Pulmonary artery endothelial cell (primary cell): ENCODE measurements around the gene LCN9. TPM values are rescaled to one million over a fixed set of nuclear protein-coding genes. Genes with fewer than 3 reads are reported as not detected.
"Not testable (repeated sequence)": the region's sequence is repeated elsewhere in the genome, so short reads cannot be mapped to it uniquely, and the experiment has no call there.

ENCODE experiments used
- DNase-seq: peaks from one replicate; pipeline ENCODE4 v3.0.0-alpha.2; 2011; ENCODE audit warnings: low read depth, low spot score
- total RNA-seq: library from RNA; depleted of rRNA; stranded (reverse); fragments of >200 nt; gene quantifications from 2 replicates; pipeline ENCODE4 v1.2.3, GENCODE V29; 2014

The LCN9 gene
- total RNA-seq, 1 donor from 2014 or later = not detected

DNA sequence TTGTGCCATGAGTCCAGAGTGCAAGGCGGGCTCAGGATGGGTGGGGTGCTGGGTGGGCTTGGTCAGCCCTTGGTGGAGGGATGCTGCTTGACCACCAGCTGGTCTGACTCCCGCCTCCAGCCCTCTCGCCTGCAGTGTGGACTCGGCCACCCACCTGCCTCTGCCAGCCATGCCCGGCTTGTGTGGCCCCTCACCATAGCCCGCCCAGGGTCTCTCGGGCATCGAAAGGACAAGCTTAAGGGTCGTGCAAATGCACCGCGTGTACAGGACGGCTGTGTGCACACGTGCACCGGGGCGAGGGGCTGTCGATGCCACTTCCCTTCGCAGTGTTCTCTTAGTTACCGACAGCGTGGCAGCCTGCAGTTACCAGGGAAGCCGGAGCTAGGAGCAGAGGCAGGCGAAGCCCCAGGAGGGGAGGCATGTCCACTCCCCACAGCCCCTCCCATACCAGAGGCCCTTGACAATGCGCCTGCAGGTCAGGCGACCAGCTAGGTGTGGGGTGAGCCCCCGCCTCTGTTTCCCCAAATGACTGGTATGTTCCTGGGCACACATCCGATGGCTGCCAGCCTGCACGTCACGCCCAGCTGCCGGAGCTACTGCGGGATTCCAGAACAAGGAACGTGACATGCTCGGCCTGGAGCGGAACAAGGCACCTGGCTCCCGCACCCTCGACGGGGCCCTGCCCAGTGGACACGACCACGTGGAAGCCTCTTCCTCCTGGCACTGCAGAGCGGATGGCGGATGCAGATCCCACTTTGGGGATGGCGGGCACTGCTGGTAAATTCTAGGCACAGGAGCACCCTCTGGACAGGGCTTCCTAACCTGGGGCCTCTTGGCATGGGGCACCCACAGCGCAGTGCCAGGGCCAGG, 7.8 kb downstream of the LCN9 start:
- DNase-seq = no peak

DNA sequence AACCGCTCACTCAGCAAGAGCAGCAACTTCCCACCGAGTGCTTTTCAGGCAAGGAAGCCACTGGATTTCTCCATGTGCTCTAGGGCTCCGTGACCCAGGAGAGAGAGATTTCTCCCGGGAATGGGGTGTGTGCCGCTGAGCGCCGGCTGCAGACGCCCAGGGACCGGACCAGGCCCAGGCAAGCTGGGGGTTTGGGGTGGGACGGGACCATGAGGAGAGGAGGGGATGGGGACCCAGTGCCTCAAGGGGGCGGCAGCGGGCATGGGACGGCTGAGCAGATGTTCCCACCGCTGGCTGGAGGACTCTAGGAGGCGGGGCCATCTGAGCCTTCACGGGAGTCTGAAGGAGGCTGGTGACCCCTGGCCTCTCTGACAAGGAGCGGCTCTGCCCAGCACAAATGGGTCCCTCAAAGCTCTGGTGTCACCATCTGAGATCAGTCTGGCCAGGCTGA, 8.5 kb downstream of the LCN9 start:
- no peak for DNase-seq

DNA sequence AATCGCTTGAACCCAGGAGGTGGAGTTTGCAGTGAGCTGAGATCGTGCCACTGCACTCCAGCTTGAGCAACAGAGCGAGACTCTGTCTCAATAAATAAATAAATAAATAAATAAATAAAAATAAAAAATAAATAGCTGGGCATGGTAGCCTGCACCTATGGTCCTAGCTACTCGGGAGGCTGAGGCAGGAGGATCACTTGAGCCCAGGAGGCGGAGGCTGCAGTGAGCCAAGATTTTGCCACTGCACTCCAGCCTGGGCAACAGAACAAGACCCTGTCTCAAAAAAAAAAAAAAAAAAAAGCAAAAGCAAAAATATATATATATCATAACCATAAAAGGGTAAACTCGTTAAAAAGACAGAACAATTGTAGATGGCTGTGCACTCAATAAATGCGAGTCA, 9.7 kb downstream of the LCN9 start:
- DNase-seq = not testable (repeated sequence)

DNA sequence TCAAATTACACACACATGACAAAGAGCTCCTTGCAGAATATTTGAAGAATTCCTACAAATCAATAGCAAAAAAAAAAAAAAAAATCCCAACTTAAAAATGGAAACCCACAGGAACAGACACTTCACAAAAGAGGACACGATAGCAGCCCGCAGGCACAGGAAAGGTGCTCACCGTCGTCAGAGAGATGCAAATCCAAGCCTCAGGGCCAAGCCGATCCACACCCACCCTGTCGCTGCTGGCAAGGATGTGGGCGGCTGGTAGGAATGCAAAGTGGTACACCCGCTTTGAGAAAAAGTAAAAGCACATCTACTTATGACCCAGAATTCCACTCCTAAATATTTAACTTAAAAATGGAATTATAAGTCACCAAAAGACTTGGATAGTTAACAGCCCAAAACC, 10.8 kb downstream of the LCN9 start:
- no peak for DNase-seq

DNA sequence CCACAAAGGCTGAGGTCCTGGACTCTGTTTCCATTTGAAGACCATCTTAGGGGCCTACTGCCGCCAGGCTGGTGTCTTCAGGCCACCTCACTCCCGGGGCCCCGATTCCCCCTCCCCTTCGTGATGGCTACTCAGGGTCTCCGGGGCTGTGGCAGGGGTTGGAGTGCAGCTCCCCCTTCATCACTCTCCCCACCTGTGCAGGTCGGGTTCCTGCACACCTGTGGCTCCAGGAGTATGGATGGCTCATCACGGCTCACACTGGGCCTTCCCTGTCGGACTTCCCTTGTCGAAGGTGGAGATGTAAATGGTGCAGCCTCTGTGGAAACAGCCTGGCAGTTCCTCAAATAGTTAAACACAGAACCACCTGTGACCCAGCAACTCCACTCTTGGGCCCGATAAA, 11.9 kb downstream of the LCN9 start:
- DNase-seq = no peak

DNA sequence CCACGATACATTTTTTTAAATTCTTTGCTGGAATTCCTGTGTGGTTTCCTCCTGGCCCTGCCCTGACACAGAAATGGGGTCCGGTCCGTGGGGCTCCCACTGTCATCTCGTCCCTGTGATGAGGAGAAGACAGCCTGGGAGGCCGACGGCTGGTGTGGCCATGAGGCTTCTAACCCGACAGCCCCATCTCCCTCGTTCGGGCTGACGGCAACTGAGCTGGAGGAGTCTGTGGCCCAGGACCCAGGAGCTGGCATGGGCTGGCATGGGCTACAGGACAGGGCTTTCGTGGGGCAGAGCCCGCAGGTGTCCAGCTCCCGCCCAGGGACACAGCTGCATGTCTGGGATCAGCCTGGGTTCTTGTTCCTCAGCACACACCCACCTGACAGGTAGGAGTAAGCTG, 13.8 kb downstream of the LCN9 start:
- no peak for DNase-seq

DNA sequence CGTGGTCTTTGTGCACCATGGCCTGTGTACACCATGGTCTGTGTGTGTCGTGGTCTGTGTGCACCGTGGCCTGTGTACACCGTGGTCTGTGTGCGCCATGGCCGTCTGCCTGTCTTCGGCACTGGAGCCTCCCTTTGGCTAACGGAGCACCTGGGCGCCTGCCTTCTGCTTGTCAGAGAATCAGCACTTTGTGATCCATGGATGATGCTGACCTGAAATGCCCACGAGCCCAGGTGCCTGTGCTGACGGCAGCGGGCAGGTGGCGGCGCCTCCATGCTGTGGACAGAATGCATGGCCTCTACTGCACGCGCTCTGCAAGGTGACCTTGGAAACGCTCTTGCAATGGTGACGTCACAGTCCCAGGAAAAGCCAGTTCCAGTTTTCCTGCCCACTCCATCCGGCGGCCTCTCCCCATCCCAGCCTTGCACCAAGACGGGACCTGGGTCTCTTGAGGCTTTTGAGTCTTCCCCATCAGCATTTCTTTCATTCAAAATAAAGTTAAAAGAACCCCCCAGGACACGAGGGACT, 14.6 kb downstream of the LCN9 start:
- DNase-seq = no peak

DNA sequence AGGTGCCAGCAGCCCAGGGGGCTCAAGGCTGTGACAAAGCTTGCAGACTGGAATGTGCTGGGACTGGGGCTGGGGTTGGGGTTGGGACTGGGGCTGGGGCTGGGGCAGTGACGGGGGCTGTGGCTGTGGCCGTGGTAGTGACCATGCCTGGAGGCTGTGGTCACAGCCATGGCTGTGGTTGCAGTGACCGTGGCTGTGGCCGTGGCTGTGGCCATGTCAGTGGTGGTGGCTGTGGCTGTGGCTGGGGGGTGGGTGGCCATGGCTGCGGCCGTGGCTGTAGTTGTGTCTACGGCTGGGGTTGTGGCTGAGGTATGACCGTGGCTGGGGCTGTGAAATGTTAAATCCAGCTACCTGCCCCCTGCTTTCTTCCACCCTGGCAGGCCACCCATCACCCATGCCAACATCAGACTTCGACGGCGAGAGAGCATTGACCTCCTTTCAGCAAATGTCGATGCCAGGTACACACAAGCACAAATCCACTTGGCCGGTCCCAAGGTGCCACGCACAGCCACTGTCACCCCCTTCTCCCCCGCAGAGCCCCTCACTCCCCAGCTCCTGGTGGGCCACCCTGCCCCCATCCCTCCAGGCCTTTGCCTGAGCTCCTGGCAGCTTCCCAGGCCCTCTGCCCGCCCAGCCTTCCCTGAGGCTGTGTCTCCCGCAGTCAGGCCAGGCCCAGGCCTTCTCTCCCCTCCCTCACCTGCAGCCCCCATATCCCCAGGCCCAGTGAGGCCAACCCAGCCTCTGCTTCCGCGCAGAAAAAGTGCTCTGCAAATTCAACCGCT, 15.3 kb downstream of the LCN9 start:
- no peak for DNase-seq

DNA sequence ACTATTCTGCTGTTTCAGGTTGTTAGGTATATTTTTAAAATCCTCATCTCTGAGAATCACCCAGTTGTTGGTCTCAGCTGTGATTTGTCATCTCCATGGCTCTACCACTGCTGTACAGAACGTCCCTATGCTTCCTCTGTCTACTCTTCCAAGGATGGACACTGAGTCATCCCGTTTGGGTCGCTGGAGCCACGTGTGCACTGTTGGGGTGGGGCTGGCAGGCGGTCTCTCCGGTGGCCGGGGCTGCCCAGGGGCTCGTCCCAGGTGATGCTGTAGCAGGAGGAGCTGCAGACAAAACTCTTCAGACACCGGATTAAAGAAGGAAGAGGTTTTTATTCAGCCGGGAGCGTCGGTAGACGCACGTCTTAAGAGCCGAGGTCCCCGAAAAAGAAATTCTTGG, 16.9 kb downstream of the LCN9 start:
- DNase-seq = no peak

DNA sequence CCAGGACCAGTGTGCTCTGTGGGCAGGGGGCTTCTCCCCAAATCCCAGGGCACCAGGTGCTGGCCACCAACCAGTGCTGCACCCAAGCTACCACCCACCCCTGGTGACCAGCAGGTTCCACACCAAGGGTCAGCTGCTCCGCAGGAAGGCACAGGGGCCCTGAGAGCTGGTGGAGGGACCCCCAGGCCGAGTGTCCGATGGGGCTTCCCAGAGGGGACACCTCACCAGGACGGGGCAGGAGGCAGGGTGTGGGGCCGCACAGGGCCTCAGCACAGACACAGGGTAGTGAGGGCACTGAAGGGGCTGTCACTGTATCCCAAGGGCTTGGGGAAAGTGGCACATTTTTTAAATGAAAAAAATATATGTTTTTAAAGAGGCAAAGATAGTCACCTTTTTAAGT, 18.1 kb downstream of the LCN9 start:
- DNase-seq = no peak

DNA sequence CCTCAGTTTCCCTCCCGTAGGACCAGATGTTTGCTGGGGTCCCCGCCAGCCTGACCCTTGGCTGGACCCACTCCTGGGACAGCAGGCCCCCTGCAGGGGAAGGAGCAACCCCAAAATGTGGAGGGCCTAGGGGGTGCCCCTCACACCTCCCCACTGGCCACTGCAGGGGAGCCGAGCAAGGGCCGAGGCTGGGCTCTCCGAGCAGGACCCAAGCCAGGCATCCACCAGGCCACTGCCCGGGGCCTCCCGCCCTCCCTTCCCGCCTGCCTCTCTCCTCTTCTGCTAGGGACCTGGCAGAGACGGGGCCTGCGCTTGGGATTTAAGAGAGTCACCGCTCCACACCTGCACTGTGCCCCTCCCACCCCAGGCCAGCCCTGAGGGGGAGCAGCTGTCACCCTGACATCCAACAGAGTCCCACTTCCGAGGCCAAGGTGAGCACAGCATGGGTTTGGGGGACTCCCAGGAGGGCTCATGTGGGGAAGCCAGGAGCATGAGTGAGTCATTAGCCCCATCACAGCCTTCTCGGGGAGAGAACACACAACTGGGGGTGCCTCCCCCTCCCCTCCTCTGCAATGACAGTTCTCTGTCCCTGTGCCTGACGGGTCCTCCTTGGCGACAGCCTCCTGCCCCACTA, 20.4 kb downstream of the LCN9 start:
- DNase-seq = no peak

DNA sequence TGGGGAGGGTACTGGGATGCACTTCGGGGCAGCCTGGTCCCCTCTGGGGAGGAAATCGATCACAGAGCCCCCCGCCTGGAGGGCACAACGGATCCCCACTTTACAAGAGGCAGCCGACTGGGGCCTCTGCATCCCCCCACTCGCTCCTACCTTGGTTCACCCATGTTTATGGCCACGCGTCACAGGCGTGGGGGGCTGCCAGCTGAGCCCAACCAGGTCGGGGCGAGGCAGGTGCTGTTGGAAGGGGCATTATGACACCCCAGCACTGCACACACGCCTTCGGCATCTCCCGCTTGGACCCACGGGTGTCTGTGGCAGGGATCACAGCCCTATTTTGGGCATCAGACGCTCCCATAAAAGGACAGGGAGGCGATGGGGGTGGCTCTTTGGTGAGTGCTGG, 21.6 kb downstream of the LCN9 start:
- no peak for DNase-seq

DNA sequence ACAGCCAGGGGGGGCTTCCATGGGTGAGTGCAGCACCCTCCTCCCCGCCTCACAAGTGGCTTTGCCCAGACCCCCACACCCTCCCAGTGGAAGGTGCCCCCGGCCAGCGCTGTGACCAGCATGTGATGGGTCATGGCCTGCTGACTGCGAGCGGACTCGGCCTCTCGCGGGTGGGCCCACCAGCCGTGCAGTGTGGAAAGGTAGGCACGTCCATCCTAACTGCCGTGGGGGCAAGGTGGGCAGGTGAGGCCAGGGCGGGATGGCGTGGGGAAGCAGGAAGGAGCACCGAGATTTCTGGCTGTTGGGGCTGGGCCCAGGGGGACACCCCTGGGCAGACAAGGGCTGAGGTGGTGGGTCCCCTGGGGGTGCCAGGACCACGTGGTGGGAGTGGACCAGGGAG, 24.1 kb downstream of the LCN9 start:
- DNase-seq = no peak

DNA sequence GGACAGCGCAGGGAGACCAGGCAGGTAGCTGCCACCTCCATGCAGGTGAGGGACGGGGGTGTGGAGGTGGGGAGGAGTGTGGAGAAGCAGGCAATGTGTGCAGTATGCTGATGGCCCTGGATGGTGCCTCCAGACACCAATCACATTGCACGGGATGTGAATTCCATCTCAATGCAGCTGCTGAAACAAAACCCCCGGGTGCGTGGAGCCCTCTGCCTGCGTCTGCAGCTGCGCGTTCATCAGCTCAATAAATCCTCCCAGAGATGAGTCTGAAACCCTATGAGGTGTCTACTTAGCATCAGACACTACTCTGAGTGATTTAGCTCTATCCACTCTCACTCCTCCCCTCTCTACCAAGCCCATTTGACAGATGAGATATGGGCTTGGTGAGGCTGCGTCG, 25.9 kb downstream of the LCN9 start:
- DNase-seq = no peak

DNA sequence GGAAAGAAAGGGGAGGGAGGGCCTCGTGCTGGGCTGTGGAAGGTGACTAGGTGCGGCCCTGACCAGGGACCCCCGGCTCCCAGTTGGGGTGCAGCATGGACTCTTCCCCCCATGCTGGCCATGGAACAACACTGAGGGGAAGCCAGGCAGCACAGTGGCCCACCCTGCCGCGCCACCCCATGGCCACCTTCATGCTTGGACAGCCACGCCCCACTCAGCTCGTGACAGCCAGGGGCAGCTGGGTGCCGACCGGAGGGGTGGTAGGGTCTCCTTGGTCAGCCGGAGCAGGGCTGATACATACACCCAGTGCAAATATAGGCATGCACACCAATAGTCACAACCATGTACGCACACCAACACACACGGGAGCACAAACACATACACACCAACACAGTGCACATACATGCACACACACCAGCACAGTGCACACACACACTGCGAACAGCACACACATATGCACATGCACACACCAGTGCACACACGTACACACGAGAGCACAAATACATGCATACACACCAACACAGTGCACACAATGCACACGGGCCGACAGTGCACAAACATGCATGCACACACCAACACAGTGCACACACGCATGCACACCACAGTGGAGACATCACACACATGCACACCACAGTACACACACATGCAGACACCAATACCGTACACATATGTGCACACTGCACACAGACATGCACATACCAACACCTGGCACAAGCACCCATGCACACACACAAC, 27.9 kb downstream of the LCN9 start:
- no peak for DNase-seq

DNA sequence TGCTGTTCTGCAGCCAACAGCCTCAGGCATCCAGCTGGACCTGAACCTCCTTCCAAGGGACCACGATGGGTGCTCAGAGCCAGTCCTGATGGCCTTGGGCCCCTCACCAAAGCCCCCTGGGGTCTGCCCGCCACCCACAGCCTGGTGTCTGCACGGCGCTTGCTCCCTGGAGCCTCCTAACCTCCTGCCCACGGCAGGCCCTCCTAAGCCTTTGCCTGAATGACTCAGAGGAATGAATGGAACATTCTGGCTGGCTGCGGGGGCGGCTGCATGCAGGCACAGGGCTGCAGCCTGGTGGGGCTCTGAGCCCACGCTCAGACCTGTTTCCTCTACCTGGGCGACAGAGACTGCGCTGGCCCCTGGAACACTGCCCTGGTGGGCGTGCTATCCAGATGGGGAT, 29.3 kb downstream of the LCN9 start:
- no peak for DNase-seq

DNA sequence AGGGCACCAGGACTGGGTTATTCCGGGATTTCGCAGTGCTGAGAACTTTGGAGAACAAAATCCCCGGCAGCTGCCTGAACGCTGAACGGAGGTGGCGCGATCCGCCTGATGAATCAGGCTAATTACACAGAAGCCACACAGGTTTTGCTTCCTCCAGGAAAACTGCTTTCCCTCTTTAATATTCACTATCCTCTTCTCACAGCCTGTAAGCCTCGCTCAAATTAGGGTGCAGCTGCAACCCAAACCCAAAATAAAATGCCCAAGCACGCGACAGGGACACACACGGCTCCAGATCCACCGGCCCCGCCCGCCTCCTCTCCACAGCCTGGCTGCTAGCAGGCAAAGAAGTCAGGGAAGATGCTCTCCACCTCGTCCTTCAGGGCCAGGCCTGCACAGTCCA, 30.2 kb downstream of the LCN9 start:
- no peak for DNase-seq

DNA sequence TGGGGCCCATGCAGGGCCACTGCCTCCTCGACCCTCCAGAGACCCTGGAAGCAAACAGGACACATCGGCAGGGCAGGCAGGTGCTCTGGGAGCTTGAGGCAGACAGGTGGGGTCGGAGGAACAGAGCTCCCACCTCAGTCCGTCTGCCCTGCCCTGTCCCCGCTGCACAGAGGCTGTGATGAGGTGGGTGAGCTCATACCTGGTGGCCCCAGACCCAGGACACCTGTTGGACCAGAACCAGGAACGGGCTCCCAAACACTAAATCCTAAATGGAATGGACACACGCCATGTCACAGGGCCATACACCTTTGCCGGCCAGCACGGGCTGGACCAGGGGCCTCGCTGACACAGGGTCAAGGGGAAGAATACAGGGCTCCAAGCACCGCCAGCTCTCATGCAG, 30.7 kb downstream of the LCN9 start:
- DNase-seq = no peak

DNA sequence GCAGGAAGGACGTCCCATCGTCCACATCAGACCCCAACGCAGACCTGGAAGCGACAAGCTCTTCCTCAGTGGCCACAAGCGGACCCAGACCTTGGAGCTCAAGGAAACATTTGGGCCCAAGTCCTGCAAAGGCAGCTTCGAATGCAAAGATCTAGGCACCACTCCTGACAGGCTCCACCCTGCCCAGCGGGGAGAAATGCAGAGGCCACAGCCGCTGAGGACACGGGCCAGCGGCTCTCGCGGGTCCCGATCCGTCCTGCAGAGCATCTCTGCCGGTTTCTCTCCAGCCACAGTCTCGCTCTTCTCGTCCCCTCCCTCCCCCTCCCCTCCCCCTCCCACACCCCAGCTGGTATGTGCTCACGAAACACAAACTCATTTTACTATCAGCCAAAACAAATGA, 31.3 kb downstream of the LCN9 start:
- DNase-seq = no peak

DNA sequence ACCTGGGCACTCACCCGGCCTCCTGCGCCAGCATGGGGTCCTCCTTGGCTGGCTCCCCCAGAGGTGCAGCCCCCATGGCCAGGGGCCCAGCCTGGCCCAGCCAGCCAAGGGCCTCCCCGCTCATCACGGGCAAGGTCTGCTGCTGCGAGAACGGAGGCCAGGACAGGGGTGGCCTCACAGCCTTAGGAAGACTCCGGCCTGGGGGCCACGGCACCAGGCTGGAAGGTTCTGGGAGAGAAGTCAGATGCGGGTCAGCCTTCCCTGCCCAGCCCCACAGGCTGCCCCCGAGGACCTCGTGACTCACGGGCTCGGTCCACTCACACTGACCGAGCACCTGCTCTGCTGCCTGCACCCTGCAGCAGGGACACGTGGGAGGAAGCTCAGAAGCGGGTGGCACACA, 31.9 kb downstream of the LCN9 start:
- DNase-seq = no peak

DNA sequence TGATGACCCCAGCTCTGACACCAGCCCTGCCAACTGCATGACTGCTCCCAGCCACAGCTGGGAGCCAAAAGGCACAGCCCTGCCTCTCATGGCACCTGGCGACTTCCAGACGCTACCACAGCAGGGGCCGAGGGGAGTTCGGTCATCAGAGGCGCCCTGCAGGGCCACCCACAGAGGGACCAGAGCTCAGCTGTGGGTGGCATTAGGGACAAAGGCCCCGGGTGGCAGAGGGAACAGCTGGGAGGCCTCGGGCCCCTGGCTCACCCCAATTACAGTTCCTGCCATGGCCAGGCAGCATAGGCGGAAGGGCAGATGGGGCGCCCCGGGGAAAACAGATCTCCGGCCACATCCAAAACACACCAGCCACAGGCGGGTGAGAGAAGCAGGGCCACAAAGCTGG, 32.5 kb downstream of the LCN9 start:
- no peak for DNase-seq
